Endothelial cell (in vitro differentiated cells): Measurements from ENCODE around the gene CEP290. TPM values are rescaled to one million over a fixed set of nuclear protein-coding genes. Genes with fewer than 3 reads are reported as not detected.

Experiments used
- DNase-seq: peaks from one replicate; pipeline ENCODE4 v3.0.0; 2021; ENCODE audit warnings: low spot score
- H3K27ac Mint-ChIP-seq: one replicate; pipeline ENCODE4 v1.8.0; 2021; ENCODE audit warnings: mixed read lengths, inconsistent platforms; ENCODE audit not compliant: unreplicated experiment
- H3K27me3 Mint-ChIP-seq: one replicate; pipeline ENCODE4 v1.8.0; 2021; ENCODE audit warnings: mild to moderate bottlenecking, moderate library complexity, mixed read lengths, inconsistent platforms; ENCODE audit not compliant: unreplicated experiment
- H3K36me3 Mint-ChIP-seq: one replicate; pipeline ENCODE4 v1.8.0; 2021; ENCODE audit warnings: mild to moderate bottlenecking, low read depth, mixed read lengths, inconsistent platforms; ENCODE audit not compliant: unreplicated experiment
- H3K4me1 Mint-ChIP-seq: one replicate; pipeline ENCODE4 v1.8.0; 2021; ENCODE audit warnings: mild to moderate bottlenecking, mixed read lengths, inconsistent platforms; ENCODE audit not compliant: unreplicated experiment
- H3K4me3 Mint-ChIP-seq: one replicate; pipeline ENCODE4 v1.8.0; 2021; ENCODE audit warnings: mild to moderate bottlenecking, mixed read lengths, inconsistent platforms; ENCODE audit not compliant: unreplicated experiment
- H3K9me3 Mint-ChIP-seq: one replicate; pipeline ENCODE4 v1.8.0; 2021; ENCODE audit warnings: mixed read lengths, inconsistent platforms; ENCODE audit not compliant: unreplicated experiment
- CTCF ChIP-seq: fragments of 200-600 bp; sonication (generic); IDR thresholded peaks from one replicate; pipeline ENCODE4 v1.5.0; 2021; ENCODE audit warnings: antibody characterized with exemption; ENCODE audit not compliant: unreplicated experiment
- total RNA-seq: library from RNA; stranded (reverse); fragmentation: NEBNext Ultra II Directional; extraction: Animal tissue kit (Norgen Biotek cat#: 25700); gene quantifications from one replicate; pipeline ENCODE4 v1.2.1, GENCODE V29; 2021; ENCODE audit not compliant: unreplicated experiment

The CEP290 gene
- total RNA-seq, 1 donor from 2014 or later: 13.9 TPM

GRCh38 chr12:88132392-88132791 is 9.5 kb downstream of the CEP290 start:
- Mint-ChIP-seq H3K4me1 (no peaks in the 10 kb centered on the region), H3K27ac (no peak overlapping the region), H3K4me3 (no peak overlapping the region), H3K36me3 (peaks cover 6% of the 10 kb centered on the region), H3K27me3 (no peaks in the 10 kb centered on the region), H3K9me3 (no peaks in the 10 kb centered on the region)
- no peak for DNase-seq
- no peak for TF ChIP-seq CTCF

- H3K36me3 Mint-ChIP-seq: no peaks in the 10 kb centered on the region
- H3K9me3 Mint-ChIP-seq: no peaks in the 10 kb centered on the region
- H3K27me3 Mint-ChIP-seq: no peaks in the 10 kb centered on the region
- H3K4me1 Mint-ChIP-seq: no peaks in the 10 kb centered on the region
- DNase-seq: no peak
- H3K4me3 Mint-ChIP-seq: no peak overlapping the region
- H3K27ac Mint-ChIP-seq: no peak overlapping the region
- no peak for TF ChIP-seq CTCF
Measured at GRCh38 chr12:88127855-88128254, 14.0 kb downstream of the CEP290 start.

GRCh38 chr12:88127099-88127498 is 14.8 kb downstream of the CEP290 start:
- no peaks in the 10 kb centered on the region for H3K36me3 Mint-ChIP-seq
- no peak overlapping the region for H3K4me3 Mint-ChIP-seq
- TF ChIP-seq CTCF: no peak
- DNase-seq: no peak
- H3K9me3 Mint-ChIP-seq: no peaks in the 10 kb centered on the region
- no peaks in the 10 kb centered on the region for H3K27me3 Mint-ChIP-seq
- H3K27ac Mint-ChIP-seq: no peak overlapping the region
- no peaks in the 10 kb centered on the region for H3K4me1 Mint-ChIP-seq

GRCh38 chr12:88122666-88123065 is 19.2 kb downstream of the CEP290 start:
- Mint-ChIP-seq H3K36me3 (no peaks in the 10 kb centered on the region), H3K9me3 (no peaks in the 10 kb centered on the region), H3K27me3 (no peaks in the 10 kb centered on the region), H3K4me1 (no peaks in the 10 kb centered on the region), H3K4me3 (no peak overlapping the region), H3K27ac (no peak overlapping the region)
- DNase-seq: no peak
- TF ChIP-seq CTCF: no peak

- H3K27ac Mint-ChIP-seq: no peak overlapping the region
- H3K9me3 Mint-ChIP-seq: no peaks in the 10 kb centered on the region
- no peaks in the 10 kb centered on the region for H3K4me1 Mint-ChIP-seq
- H3K4me3 Mint-ChIP-seq: no peak overlapping the region
- no peak for DNase-seq
- peaks cover 5% of the 10 kb centered on the region for H3K36me3 Mint-ChIP-seq
- H3K27me3 Mint-ChIP-seq: no peaks in the 10 kb centered on the region
- no peak for TF ChIP-seq CTCF
Measured at GRCh38 chr12:88113871-88114270, 28.0 kb downstream of the CEP290 start.
